Hepatocyte (in vitro differentiated cells): ENCODE measurements around the gene WIF1. TPM values are rescaled to one million over a fixed set of nuclear protein-coding genes. Genes with fewer than 3 reads are reported as not detected.

Experiments
- DNase-seq: peaks from one replicate; pipeline ENCODE4 v3.0.0-alpha.2; 2016; ENCODE audit warnings: low spot score
- H2AFZ ChIP-seq: fragments of 200-600 bp; sonication (generic); 2 replicates; pipeline ENCODE4 v1.6.0; 2016; ENCODE audit warnings: antibody characterized with exemption, mild to moderate bottlenecking
- H3K27ac ChIP-seq: fragments of 200-600 bp; sonication (generic); 2 replicates; pipeline ENCODE4 v1.5.1; 2016; ENCODE audit warnings: mild to moderate bottlenecking
- H3K27me3 ChIP-seq: fragments of 200-600 bp; sonication (generic); 2 replicates; pipeline ENCODE4 v1.6.1; 2016
- H3K36me3 ChIP-seq: fragments of 200-600 bp; sonication (generic); replicated peaks from 2 replicates; pipeline ENCODE4 v1.5.1; 2016; ENCODE audit warnings: low read depth; ENCODE audit not compliant: insufficient read depth
- H3K4me1 ChIP-seq: fragments of 200-600 bp; sonication (generic); 2 replicates; pipeline ENCODE4 v1.5.1; 2016; ENCODE audit warnings: mild to moderate bottlenecking, moderate library complexity; ENCODE audit not compliant: insufficient read depth
- H3K4me2 ChIP-seq: fragments of 200-600 bp; sonication (generic); 2 replicates; pipeline ENCODE4 v1.6.0; 2016
- H3K4me3 ChIP-seq: fragments of 200-600 bp; sonication (generic); 2 replicates; pipeline ENCODE4 v1.5.1; 2016; ENCODE audit warnings: mild to moderate bottlenecking
- H3K79me2 ChIP-seq: fragments of 200-600 bp; sonication (generic); 2 replicates; pipeline ENCODE4 v1.6.0; 2017; ENCODE audit warnings: mild to moderate bottlenecking
- H3K9me2 ChIP-seq: fragments of 200-600 bp; sonication (generic); replicated peaks from 2 replicates; pipeline ENCODE4 v1.6.0; 2017; ENCODE audit warnings: mild to moderate bottlenecking; ENCODE audit not compliant: insufficient read depth
- H3K9me3 ChIP-seq: fragments of 200-600 bp; sonication (generic); 2 replicates; pipeline ENCODE4 v1.5.1; 2016; ENCODE audit warnings: low read depth, mild to moderate bottlenecking
- H4K20me1 ChIP-seq: fragments of 200-600 bp; sonication (generic); 2 replicates; pipeline ENCODE4 v1.6.0; 2016; ENCODE audit warnings: mild to moderate bottlenecking; ENCODE audit not compliant: insufficient read depth, poor library complexity, severe bottlenecking
- CTCF ChIP-seq: fragments of 200-600 bp; sonication (generic); IDR thresholded peaks from 2 replicates; pipeline ENCODE4 v1.5.1; 2016; ENCODE audit warnings: antibody characterized with exemption, mild to moderate bottlenecking; ENCODE audit not compliant: poor library complexity
- EZH2 ChIP-seq: fragments of 200-600 bp; sonication (generic); IDR thresholded peaks from 2 replicates; pipeline ENCODE4 v1.6.1; 2016; ENCODE audit warnings: antibody characterized with exemption, mild to moderate bottlenecking, borderline replicate concordance
- EZH2phosphoT487 ChIP-seq: fragments of 200-600 bp; sonication (generic); IDR thresholded peaks from one replicate; pipeline ENCODE4 v1.6.1; 2018; ENCODE audit warnings: antibody characterized with exemption, mild to moderate bottlenecking, low read depth, moderate library complexity; ENCODE audit not compliant: unreplicated experiment, severe bottlenecking
- WGBS: methylation state at CpG from one replicate; pipeline ENCODE4 v1.1.6; 2016; ENCODE audit warnings: low lambda C conversion rate; ENCODE audit errors: missing lambda C conversion rate; 5-methylcytosine and 5-hydroxymethylcytosine counted together
- polyA plus RNA-seq: library from polyadenylated mRNA; unstranded; fragments of >200 nt; fragmentation: Nextera tagmentation; extraction: Ambion mirVana; gene quantifications from 2 replicates; pipeline ENCODE4 v1.2.1, GENCODE V29; 2016
- total RNA-seq: library from RNA; depleted of rRNA; stranded (reverse); fragments of >200 nt; gene quantifications from 2 replicates; pipeline ENCODE4 v1.2.3, GENCODE V29; 2014

WIF1 gene
- total and polyA plus RNA-seq, 2 experiments from 2014 or later = 2.2 to 5.5 TPM

GRCh38 chr12:65168681-65169319, 47.7 kb upstream of the WIF1 start:
- Histone ChIP-seq H3K27ac (peak overlapping the region; percentile 99), H3K4me1 (peaks cover 19% of the 10 kb centered on the region), H4K20me1 (peaks cover 38% of the 10 kb centered on the region), H3K4me3 (peak overlapping the region; percentile 34), H3K27me3 (no peaks in the 10 kb centered on the region), H3K36me3 (no peaks in the 10 kb centered on the region), H2AFZ (peak overlapping the region; percentile 87), H3K79me2 (peaks cover 49% of the 10 kb centered on the region), H3K9me3 (no peaks in the 10 kb centered on the region), H3K9me2 (no peaks in the 10 kb centered on the region), H3K4me2 (peak overlapping the region; percentile 81)
- TF ChIP-seq EZH2 (no peak), CTCF (no peak), EZH2phosphoT487 (no peak)
- no peak for DNase-seq
- WGBS = 28% methylated on average over 11 of the region's 11 CpGs

- no peak overlapping the region for H3K4me2 ChIP-seq
- H2AFZ ChIP-seq = no peak overlapping the region
- no peak overlapping the region for H3K4me3 ChIP-seq
- H3K27me3 ChIP-seq = no peaks in the 10 kb centered on the region
- no peak for TF ChIP-seq EZH2
- no peak for TF ChIP-seq CTCF
- no peak for TF ChIP-seq EZH2phosphoT487
- no peaks in the 10 kb centered on the region for H3K9me2 ChIP-seq
- H4K20me1 ChIP-seq = no peaks in the 10 kb centered on the region
- H3K4me1 ChIP-seq = no peaks in the 10 kb centered on the region
- peaks cover 9% of the 10 kb centered on the region for H3K79me2 ChIP-seq
- H3K36me3 ChIP-seq = no peaks in the 10 kb centered on the region
- DNase-seq = no peak
- no peak overlapping the region for H3K27ac ChIP-seq
- no peaks in the 10 kb centered on the region for H3K9me3 ChIP-seq
Observed at GRCh38 chr12:65164774-65165173, 43.7 kb upstream of the WIF1 start.

GRCh38 chr12:65164244-65164643, 43.1 kb upstream of the WIF1 start:
- H3K4me3 ChIP-seq = no peak overlapping the region
- TF ChIP-seq CTCF (no peak), EZH2 (no peak), EZH2phosphoT487 (no peak)

More at GRCh38 chr12:65164244-65164643, 43.1 kb upstream of the WIF1 start:
- Histone ChIP-seq H3K4me1 (no peaks in the 10 kb centered on the region), H2AFZ (no peak overlapping the region), H4K20me1 (no peaks in the 10 kb centered on the region), H3K9me2 (no peaks in the 10 kb centered on the region), H3K27ac (no peak overlapping the region), H3K79me2 (peaks cover 6% of the 10 kb centered on the region), H3K9me3 (no peaks in the 10 kb centered on the region), H3K4me2 (no peak overlapping the region), H3K27me3 (no peaks in the 10 kb centered on the region), H3K36me3 (no peaks in the 10 kb centered on the region)
- WGBS = 100% methylated on average over 2 of the region's 2 CpGs
- DNase-seq = no peak
